ENCODE data around the gene CST9L. TPM values are rescaled to one million over a fixed set of nuclear protein-coding genes. Genes with fewer than 3 reads are reported as not detected.

CST9L gene, protein sequence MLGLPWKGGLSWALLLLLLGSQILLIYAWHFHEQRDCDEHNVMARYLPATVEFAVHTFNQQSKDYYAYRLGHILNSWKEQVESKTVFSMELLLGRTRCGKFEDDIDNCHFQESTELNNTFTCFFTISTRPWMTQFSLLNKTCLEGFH
- not detected in 2 replicates for total RNA-seq (ENCODE audit: low replicate concordance)

DNA sequence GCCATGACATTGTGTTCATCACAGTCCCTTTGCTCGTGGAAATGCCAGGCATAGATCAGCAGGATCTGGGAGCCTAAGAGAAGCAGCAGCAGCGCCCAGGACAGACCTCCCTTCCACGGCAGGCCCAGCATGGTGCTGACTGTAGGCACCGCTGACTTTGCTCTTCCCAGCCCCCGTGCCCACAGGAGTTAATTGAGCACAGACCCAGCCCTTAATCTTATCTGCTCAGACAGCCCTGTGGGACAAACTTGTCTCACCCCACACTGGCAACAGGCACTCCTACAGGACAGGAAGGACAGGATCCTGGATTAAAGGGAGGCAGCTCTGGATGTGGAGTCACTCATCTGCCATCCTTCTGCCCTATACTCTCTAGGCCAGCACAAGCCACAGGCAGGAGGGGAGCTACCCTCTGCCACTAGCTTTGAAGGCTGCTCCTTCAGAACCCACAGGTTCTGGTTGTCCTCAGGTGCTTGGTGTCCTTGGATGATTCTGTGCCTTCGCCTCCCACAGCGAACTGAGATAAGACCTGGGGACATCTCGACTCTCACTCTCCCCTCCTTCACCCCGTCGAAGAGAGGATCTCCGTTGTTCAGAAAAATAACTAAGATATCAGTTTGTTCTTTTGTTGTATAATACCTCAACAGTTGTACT, at the start of gene CST9L:
Gene CST9L, minus strand, starts transcription at position 165 of the 651 bp plus-strand sequence. Its CDS starts 34 bp downstream, at position 131.

DNA sequence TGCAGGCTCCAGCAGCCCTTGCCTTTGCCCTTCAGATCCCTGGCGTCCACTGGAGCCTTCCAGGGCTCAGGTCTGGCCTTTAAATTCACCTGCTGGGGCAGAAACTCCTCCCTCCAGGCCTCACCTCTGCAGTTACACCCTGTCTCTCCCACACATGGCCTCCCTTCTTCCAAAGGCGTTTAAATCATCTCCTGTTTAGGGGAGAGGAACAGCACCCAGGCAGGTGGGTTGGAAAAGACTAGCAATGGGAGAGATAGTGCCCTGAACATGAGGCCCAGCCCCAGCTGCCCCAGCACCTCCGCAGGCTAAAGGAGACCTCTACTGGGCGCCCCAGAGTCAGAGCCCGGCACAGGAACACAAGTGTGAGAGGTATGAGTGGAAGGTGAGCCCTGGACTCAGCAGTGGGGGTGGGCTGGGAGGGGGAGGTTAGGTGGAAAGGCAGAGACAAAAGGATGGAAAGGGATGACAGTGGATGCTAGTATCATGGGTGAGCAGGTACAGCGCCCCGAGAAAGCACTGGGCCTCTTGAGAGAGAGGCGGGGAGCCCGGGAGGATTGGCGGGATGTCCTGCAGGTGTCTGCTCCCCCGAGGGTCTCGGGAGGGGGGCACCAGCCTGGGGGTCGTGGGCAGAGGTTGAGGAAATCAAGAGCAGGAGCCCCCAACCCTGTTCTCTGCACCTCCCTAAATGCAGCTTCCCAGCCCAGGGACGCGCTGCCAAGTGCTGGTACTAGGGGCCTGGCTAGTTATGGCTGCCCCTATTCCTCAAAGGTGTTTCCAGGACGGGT, 37.8 kb upstream of the CST9L start, which contains the start of gene CST9:
Gene CST9, minus strand, starts transcription at position 51 of the 785 bp plus-strand sequence. CDS start 53 bp downstream, outside the sequence.

Other genes starting within 250 kb of the CST9L start
- 7.6 and 26.9 TPM in 2 replicates for gene NXT1, start 217.7 kb downstream of the CST9L start, total RNA-seq (ENCODE audit: low replicate concordance)
- 38.2 and 42.1 TPM in 2 replicates for gene GZF1, start 206.3 kb downstream of the CST9L start, total RNA-seq (ENCODE audit: low replicate concordance)
- 7.5 and 7.8 TPM in 2 replicates for gene NAPB, start 147.0 kb downstream of the CST9L start, total RNA-seq (ENCODE audit: low replicate concordance)
- not detected in 2 replicates for gene CSTL1, start 128.8 kb downstream of the CST9L start, total RNA-seq (ENCODE audit: low replicate concordance)
- gene CST11, start 115.6 kb downstream of the CST9L start, total RNA-seq (ENCODE audit: low replicate concordance), result not detected in 2 replicates
- not detected in 2 replicates for gene CST8, start 77.4 kb downstream of the CST9L start, total RNA-seq (ENCODE audit: low replicate concordance)
- not detected in 2 replicates for gene CST9, start 37.4 kb upstream of the CST9L start, total RNA-seq (ENCODE audit: low replicate concordance)
- 189 and 222 TPM in 2 replicates for gene CST3, start 69.5 kb upstream of the CST9L start, total RNA-seq (ENCODE audit: low replicate concordance)
- 0.60 TPM in 1 of 2 replicates, not detected in the other for gene CST4, start 120.6 kb upstream of the CST9L start, total RNA-seq (ENCODE audit: low replicate concordance)
- gene CST1, start 182.5 kb upstream of the CST9L start, total RNA-seq (ENCODE audit: low replicate concordance), result 49.8 TPM in 1 of 2 replicates, not detected in the other